ENCODE measurements around the gene SEC22C.

DNA sequence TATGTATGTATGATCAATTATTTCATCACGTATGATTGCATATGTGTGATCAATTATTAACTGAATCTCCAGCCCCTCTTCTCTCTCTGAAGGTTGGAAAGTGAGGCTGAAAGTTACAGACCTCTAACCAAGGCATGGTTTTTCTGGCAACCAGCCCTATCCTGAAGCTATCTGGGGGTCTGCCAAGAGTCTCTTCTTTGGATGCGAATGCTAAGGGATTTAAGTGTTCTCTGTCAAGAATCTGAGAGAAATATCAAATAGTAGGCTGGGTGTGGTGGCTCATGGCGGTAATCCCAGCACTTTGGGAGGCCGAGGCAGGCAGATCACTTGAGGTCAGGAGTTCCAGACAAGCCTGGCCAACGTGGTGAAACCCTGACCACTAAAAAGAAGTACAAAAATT is 26.8 kb upstream of the SEC22C start:
- no peak for TF ChIP-seq CTCF (IDR thresholded peaks at IDR 0.05)
- TF ChIP-seq POLR2A (IDR thresholded peaks at IDR 0.05), result no peak
